Glutamatergic neuron (in vitro differentiated cells): ENCODE measurements around the gene MAML2. TPM values are rescaled to one million over a fixed set of nuclear protein-coding genes. Genes with fewer than 3 reads are reported as not detected.

Experiments used
- DNase-seq: peaks from one replicate; pipeline ENCODE4 v3.0.0; 2022
- H3K27ac Mint-ChIP-seq: one replicate; pipeline ENCODE4 v1.8.0; 2020; ENCODE audit warnings: mild to moderate bottlenecking, mixed read lengths, inconsistent platforms; ENCODE audit not compliant: unreplicated experiment
- H3K27me3 Mint-ChIP-seq: one replicate; pipeline ENCODE4 v1.8.0; 2020; ENCODE audit warnings: mild to moderate bottlenecking, moderate library complexity, mixed read lengths, inconsistent platforms; ENCODE audit not compliant: unreplicated experiment
- H3K36me3 Mint-ChIP-seq: one replicate; pipeline ENCODE4 v1.8.0; 2020; ENCODE audit warnings: mild to moderate bottlenecking, mixed read lengths, inconsistent platforms; ENCODE audit not compliant: unreplicated experiment
- H3K4me1 Mint-ChIP-seq: one replicate; pipeline ENCODE4 v1.8.0; 2020; ENCODE audit warnings: mild to moderate bottlenecking, low read depth, mixed read lengths, inconsistent platforms; ENCODE audit not compliant: unreplicated experiment
- H3K4me3 Mint-ChIP-seq: one replicate; pipeline ENCODE4 v1.8.0; 2020; ENCODE audit warnings: mild to moderate bottlenecking, mixed read lengths, inconsistent platforms; ENCODE audit not compliant: unreplicated experiment
- H3K9me3 Mint-ChIP-seq: one replicate; pipeline ENCODE4 v1.8.0; 2020; ENCODE audit warnings: mild to moderate bottlenecking, moderate library complexity, mixed read lengths, inconsistent platforms; ENCODE audit not compliant: unreplicated experiment
- CTCF ChIP-seq: fragments of 200-600 bp; sonication (generic); IDR thresholded peaks from one replicate; pipeline ENCODE4 v1.5.0; 2021; ENCODE audit not compliant: partially characterized antibody, unreplicated experiment
- total RNA-seq: library from RNA; stranded (reverse); fragmentation: NEBNext Ultra II Directional; extraction: Animal tissue kit (Norgen Biotek cat#: 25700); gene quantifications from one replicate; pipeline ENCODE4 v1.2.1, GENCODE V29; 2021; ENCODE audit not compliant: unreplicated experiment

Gene MAML2
- total RNA-seq, 1 donor from 2014 or later = 2.1 TPM

GRCh38 chr11:96038046-96038445 is 304.9 kb downstream of the MAML2 start:
- DNase-seq = no peak
- H3K4me1 Mint-ChIP-seq = peaks cover 5% of the 10 kb centered on the region
- no peak overlapping the region for H3K4me3 Mint-ChIP-seq
- no peaks in the 10 kb centered on the region for H3K27me3 Mint-ChIP-seq
- H3K36me3 Mint-ChIP-seq = no peaks in the 10 kb centered on the region
- no peak for TF ChIP-seq CTCF
- H3K27ac Mint-ChIP-seq = no peak overlapping the region
- H3K9me3 Mint-ChIP-seq = no peaks in the 10 kb centered on the region

DNA sequence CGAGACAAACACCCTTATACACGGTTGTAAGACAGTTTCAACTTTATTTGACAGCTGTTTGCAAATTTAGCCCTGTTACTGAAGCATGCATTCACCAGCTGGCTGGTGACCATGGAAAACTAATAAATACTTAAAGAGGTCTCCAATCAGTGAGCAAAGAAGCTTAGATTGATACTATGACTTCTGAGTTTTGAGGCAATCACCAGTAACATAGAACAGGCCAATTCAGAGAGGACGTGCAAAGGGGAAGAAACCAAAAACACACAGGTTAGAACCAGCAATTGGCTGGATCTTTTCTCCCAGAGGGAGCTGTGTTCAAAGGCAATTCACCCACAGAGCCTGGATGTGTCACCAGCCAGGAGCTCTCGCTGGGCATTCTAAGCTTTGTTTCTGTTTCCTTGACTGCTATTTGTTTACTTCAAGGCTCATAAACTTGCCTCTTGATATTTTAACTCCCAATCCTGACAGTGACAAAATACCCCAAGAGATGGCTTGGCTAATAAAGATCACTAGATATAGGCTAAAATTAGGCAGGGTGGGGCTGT is 305.5 kb downstream of the MAML2 start:
- Mint-ChIP-seq H3K4me1 (peaks cover 5% of the 10 kb centered on the region), H3K27me3 (no peaks in the 10 kb centered on the region), H3K9me3 (no peaks in the 10 kb centered on the region), H3K36me3 (no peaks in the 10 kb centered on the region), H3K27ac (no peak overlapping the region), H3K4me3 (no peak overlapping the region)
- no peak for DNase-seq
- TF ChIP-seq CTCF = no peak

DNA sequence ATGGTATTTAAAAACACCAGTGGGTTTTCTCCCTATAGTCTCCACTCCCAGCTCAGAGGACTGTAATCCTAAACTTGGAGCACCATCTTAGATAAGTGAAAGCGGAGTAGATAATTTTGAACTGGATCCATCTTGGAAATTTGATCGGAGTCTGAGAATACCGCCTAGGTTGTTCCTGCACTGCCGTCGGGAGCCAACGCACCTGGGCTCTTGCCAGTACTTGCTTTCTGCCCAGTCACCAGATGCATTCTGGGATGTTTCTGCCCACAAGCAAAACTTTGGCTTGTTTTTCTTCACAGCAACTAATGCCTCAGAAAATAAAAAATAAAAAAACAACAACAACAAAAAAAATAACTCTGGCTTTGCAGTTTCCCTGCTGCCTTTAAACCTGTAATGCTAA is 306.1 kb downstream of the MAML2 start:
- no peak overlapping the region for H3K27ac Mint-ChIP-seq
- TF ChIP-seq CTCF = no peak
- H3K36me3 Mint-ChIP-seq = no peaks in the 10 kb centered on the region
- H3K4me3 Mint-ChIP-seq = no peak overlapping the region
- no peak for DNase-seq
- no peaks in the 10 kb centered on the region for H3K9me3 Mint-ChIP-seq
- H3K27me3 Mint-ChIP-seq = no peaks in the 10 kb centered on the region
- H3K4me1 Mint-ChIP-seq = peaks cover 5% of the 10 kb centered on the region

GRCh38 chr11:96035740-96036078 is 307.3 kb downstream of the MAML2 start:
- H3K27me3 Mint-ChIP-seq = no peaks in the 10 kb centered on the region
- H3K4me3 Mint-ChIP-seq = no peak overlapping the region
- no peak for DNase-seq
- H3K36me3 Mint-ChIP-seq = no peaks in the 10 kb centered on the region
- H3K27ac Mint-ChIP-seq = no peak overlapping the region
- H3K9me3 Mint-ChIP-seq = no peaks in the 10 kb centered on the region
- TF ChIP-seq CTCF = no peak
- peaks cover 5% of the 10 kb centered on the region for H3K4me1 Mint-ChIP-seq

GRCh38 chr11:96035031-96035739 is 307.8 kb downstream of the MAML2 start:
- H3K27ac Mint-ChIP-seq = no peak overlapping the region
- no peak for DNase-seq
- H3K36me3 Mint-ChIP-seq = no peaks in the 10 kb centered on the region

More at GRCh38 chr11:96035031-96035739, 307.8 kb downstream of the MAML2 start:
- Mint-ChIP-seq H3K27me3 (no peaks in the 10 kb centered on the region), H3K9me3 (no peaks in the 10 kb centered on the region), H3K4me3 (no peak overlapping the region), H3K4me1 (peaks cover 5% of the 10 kb centered on the region)
- TF ChIP-seq CTCF = no peak
